ENCODE results near the gene TRAF5. TPM values are rescaled to one million over a fixed set of nuclear protein-coding genes. Genes with fewer than 3 reads are reported as not detected.
A peak's percentile ranks its signal among the peaks of the same experiment; 100 is the strongest.

TRAF5 gene
- total RNA-seq, 1 experiment from 2014 or later, result 22.2 TPM

DNA sequence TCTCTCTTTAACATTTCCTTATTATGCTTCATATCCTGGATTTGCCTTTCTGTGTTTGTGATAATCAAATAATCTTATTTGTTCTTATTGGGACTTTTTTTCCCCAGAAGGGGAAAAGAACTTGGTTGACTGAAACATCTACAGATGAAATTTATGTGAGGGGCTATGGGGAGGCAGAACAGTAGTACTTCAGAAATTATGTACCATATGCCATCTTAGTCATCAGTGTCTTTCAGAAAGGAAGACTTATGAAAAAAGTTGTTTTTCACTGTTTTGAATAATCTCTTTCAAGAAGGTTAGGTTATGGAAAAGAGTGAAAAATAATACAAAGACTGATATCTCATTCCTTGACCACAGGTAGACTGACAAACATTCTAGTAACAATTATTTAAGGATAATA, 30.2 kb upstream of the TRAF5 start:
- ATAC-seq, result no peak
- Mint-ChIP-seq H3K4me3 (no peak overlapping the region), H3K4me1 (peaks cover 11% of the 10 kb centered on the region), H3K27ac (no peak overlapping the region), H3K36me3 (peaks cover 53% of the 10 kb centered on the region), H3K27me3 (ENCODE audit: low read depth) (no peaks in the 10 kb centered on the region), H3K9me3 (no peaks in the 10 kb centered on the region)
- TF ChIP-seq TCF7 (CRISPR knock-in tag; IDR thresholded peaks at IDR 0.05; ENCODE audit: low read depth) (no peak), USF2 (CRISPR knock-in tag; IDR thresholded peaks at IDR 0.05) (no peak), JUN (CRISPR knock-in tag; IDR thresholded peaks at IDR 0.05) (no peak), MXD4 (CRISPR knock-in tag; IDR thresholded peaks at IDR 0.05; ENCODE audit: borderline replicate concordance) (no peak), ZNF263 (CRISPR knock-in tag; IDR thresholded peaks at IDR 0.05; ENCODE audit: low read depth) (no peak), FOXJ3 (CRISPR knock-in tag; IDR thresholded peaks at IDR 0.05; ENCODE audit: borderline replicate concordance) (no peak), ZNF396 (CRISPR knock-in tag; IDR thresholded peaks at IDR 0.05; ENCODE audit: borderline replicate concordance) (no peak), SMAD4 (CRISPR knock-in tag; IDR thresholded peaks at IDR 0.05) (no peak), ESRRA (CRISPR knock-in tag; IDR thresholded peaks at IDR 0.05; ENCODE audit: borderline replicate concordance) (no peak)
- TF ChIP-seq, protein P1, sequence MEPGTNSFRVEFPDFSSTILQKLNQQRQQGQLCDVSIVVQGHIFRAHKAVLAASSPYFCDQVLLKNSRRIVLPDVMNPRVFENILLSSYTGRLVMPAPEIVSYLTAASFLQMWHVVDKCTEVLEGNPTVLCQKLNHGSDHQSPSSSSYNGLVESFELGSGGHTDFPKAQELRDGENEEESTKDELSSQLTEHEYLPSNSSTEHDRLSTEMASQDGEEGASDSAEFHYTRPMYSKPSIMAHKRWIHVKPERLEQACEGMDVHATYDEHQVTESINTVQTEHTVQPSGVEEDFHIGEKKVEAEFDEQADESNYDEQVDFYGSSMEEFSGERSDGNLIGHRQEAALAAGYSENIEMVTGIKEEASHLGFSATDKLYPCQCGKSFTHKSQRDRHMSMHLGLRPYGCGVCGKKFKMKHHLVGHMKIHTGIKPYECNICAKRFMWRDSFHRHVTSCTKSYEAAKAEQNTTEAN (CRISPR knock-in tag; IDR thresholded peaks at IDR 0.05), result no peak
- TF ChIP-seq, protein P2, sequence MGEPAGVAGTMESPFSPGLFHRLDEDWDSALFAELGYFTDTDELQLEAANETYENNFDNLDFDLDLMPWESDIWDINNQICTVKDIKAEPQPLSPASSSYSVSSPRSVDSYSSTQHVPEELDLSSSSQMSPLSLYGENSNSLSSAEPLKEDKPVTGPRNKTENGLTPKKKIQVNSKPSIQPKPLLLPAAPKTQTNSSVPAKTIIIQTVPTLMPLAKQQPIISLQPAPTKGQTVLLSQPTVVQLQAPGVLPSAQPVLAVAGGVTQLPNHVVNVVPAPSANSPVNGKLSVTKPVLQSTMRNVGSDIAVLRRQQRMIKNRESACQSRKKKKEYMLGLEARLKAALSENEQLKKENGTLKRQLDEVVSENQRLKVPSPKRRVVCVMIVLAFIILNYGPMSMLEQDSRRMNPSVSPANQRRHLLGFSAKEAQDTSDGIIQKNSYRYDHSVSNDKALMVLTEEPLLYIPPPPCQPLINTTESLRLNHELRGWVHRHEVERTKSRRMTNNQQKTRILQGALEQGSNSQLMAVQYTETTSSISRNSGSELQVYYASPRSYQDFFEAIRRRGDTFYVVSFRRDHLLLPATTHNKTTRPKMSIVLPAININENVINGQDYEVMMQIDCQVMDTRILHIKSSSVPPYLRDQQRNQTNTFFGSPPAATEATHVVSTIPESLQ (CRISPR knock-in tag; IDR thresholded peaks at IDR 0.05), result no peak
- DNase-seq (ENCODE audit: low spot score), result no peak
- POLR2A ChIA-PET, result no interaction called here
- CTCF ChIA-PET, result no interaction called here

GRCh38 chr1:211305044-211305443, 21.6 kb upstream of the TRAF5 start:
- no peak for ATAC-seq
- CTCF ChIA-PET, result no interaction called here
- POLR2A ChIA-PET, result no interaction called here
- no peak for DNase-seq (ENCODE audit: low spot score)
- no peaks in the 10 kb centered on the region for H3K9me3 Mint-ChIP-seq
- no peak for TF ChIP-seq SP1 (CRISPR knock-in tag; conservative IDR thresholded peaks at IDR 0.05)
- TF ChIP-seq ZNF396 (CRISPR knock-in tag; IDR thresholded peaks at IDR 0.05; ENCODE audit: borderline replicate concordance), result no peak
- TF ChIP-seq RORB (CRISPR knock-in tag; IDR thresholded peaks at IDR 0.05), result no peak
- no peak for TF ChIP-seq MAX (CRISPR knock-in tag; IDR thresholded peaks at IDR 0.05)
- no peak for TF ChIP-seq TEAD4 (CRISPR knock-in tag; IDR thresholded peaks at IDR 0.05)
- no peak for TF ChIP-seq ZNF263 (CRISPR knock-in tag; IDR thresholded peaks at IDR 0.05; ENCODE audit: low read depth)
- no peak for TF ChIP-seq KAT7 (CRISPR knock-in tag; IDR thresholded peaks at IDR 0.05; ENCODE audit: borderline replicate concordance)
- no peak for TF ChIP-seq HMGA2 (CRISPR knock-in tag; IDR thresholded peaks at IDR 0.05)
- TF ChIP-seq ESRRA (CRISPR knock-in tag; IDR thresholded peaks at IDR 0.05; ENCODE audit: borderline replicate concordance), result no peak
- TF ChIP-seq, protein P3, sequence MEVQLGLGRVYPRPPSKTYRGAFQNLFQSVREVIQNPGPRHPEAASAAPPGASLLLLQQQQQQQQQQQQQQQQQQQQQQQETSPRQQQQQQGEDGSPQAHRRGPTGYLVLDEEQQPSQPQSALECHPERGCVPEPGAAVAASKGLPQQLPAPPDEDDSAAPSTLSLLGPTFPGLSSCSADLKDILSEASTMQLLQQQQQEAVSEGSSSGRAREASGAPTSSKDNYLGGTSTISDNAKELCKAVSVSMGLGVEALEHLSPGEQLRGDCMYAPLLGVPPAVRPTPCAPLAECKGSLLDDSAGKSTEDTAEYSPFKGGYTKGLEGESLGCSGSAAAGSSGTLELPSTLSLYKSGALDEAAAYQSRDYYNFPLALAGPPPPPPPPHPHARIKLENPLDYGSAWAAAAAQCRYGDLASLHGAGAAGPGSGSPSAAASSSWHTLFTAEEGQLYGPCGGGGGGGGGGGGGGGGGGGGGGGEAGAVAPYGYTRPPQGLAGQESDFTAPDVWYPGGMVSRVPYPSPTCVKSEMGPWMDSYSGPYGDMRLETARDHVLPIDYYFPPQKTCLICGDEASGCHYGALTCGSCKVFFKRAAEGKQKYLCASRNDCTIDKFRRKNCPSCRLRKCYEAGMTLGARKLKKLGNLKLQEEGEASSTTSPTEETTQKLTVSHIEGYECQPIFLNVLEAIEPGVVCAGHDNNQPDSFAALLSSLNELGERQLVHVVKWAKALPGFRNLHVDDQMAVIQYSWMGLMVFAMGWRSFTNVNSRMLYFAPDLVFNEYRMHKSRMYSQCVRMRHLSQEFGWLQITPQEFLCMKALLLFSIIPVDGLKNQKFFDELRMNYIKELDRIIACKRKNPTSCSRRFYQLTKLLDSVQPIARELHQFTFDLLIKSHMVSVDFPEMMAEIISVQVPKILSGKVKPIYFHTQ (CRISPR knock-in tag; IDR thresholded peaks at IDR 0.05), result no peak
- no peak for TF ChIP-seq MYBL2 (CRISPR knock-in tag; IDR thresholded peaks at IDR 0.05)
- TF ChIP-seq, protein P4, sequence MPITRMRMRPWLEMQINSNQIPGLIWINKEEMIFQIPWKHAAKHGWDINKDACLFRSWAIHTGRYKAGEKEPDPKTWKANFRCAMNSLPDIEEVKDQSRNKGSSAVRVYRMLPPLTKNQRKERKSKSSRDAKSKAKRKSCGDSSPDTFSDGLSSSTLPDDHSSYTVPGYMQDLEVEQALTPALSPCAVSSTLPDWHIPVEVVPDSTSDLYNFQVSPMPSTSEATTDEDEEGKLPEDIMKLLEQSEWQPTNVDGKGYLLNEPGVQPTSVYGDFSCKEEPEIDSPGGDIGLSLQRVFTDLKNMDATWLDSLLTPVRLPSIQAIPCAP (CRISPR knock-in tag; IDR thresholded peaks at IDR 0.05), result no peak
- TF ChIP-seq CREM (CRISPR knock-in tag; IDR thresholded peaks at IDR 0.05), result no peak
- TF ChIP-seq GABPB1 (CRISPR knock-in tag; IDR thresholded peaks at IDR 0.05), result no peak
- no peak for TF ChIP-seq SMAD4 (CRISPR knock-in tag; IDR thresholded peaks at IDR 0.05)
- TF ChIP-seq ZNF317 (CRISPR knock-in tag; IDR thresholded peaks at IDR 0.05; ENCODE audit: borderline replicate concordance, low read depth), result no peak
- TF ChIP-seq SMAD3 (CRISPR knock-in tag; IDR thresholded peaks at IDR 0.05; ENCODE audit: borderline replicate concordance), result no peak
- TF ChIP-seq TCF7 (CRISPR knock-in tag; IDR thresholded peaks at IDR 0.05; ENCODE audit: low read depth), result no peak
- TF ChIP-seq ZNF232 (CRISPR knock-in tag; IDR thresholded peaks at IDR 0.05), result no peak
- TF ChIP-seq, protein P5, sequence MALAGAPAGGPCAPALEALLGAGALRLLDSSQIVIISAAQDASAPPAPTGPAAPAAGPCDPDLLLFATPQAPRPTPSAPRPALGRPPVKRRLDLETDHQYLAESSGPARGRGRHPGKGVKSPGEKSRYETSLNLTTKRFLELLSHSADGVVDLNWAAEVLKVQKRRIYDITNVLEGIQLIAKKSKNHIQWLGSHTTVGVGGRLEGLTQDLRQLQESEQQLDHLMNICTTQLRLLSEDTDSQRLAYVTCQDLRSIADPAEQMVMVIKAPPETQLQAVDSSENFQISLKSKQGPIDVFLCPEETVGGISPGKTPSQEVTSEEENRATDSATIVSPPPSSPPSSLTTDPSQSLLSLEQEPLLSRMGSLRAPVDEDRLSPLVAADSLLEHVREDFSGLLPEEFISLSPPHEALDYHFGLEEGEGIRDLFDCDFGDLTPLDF (CRISPR knock-in tag; IDR thresholded peaks at IDR 0.05), result no peak
- peak overlapping the region; percentile 19; the same call in 1 of the 2 replicates for H3K27ac Mint-ChIP-seq
- H3K4me3 Mint-ChIP-seq, result no peak overlapping the region
- peaks cover 22% of the 10 kb centered on the region for H3K36me3 Mint-ChIP-seq
- H3K4me1 Mint-ChIP-seq, result peaks cover 6% of the 10 kb centered on the region
- H3K27me3 Mint-ChIP-seq (ENCODE audit: low read depth), result no peaks in the 10 kb centered on the region
